ENCODE data around the gene GRIN2A.

Gene GRIN2A

GRCh38 chr16:9738690-9739089 is 443.5 kb downstream of the GRIN2A start:
- no peak for DNase-seq

GRCh38 chr16:9736547-9736946 is 445.7 kb downstream of the GRIN2A start:
- DNase-seq, result no peak

GRCh38 chr16:9723136-9723535 is 459.1 kb downstream of the GRIN2A start:
- no peak for DNase-seq

GRCh38 chr16:9713907-9714306 is 468.3 kb downstream of the GRIN2A start:
- DNase-seq, result no peak

GRCh38 chr16:9713156-9713555 is 469.1 kb downstream of the GRIN2A start:
- DNase-seq, result no peak

GRCh38 chr16:9708972-9709620 is 473.1 kb downstream of the GRIN2A start:
- no peak for DNase-seq

- DNase-seq, result no peak
These were observed 475.9 kb downstream of the GRIN2A start for GRCh38 chr16:9706217-9706836.

- DNase-seq, result no peak
These were observed 478.5 kb downstream of the GRIN2A start for GRCh38 chr16:9703731-9704130.

All from activated naive CD4-positive, alpha-beta T cell (primary cell).